C1 segment of cervical spinal cord (tissue), 14 donors: Measurements from ENCODE around the gene BRD4.

ENCODE experiments used
- DNase-seq, 14 donors: peaks; one replicate each; lab custom pipeline; 2025; lab: John Stamatoyannopoulos, UW

Gene BRD4

DNA sequence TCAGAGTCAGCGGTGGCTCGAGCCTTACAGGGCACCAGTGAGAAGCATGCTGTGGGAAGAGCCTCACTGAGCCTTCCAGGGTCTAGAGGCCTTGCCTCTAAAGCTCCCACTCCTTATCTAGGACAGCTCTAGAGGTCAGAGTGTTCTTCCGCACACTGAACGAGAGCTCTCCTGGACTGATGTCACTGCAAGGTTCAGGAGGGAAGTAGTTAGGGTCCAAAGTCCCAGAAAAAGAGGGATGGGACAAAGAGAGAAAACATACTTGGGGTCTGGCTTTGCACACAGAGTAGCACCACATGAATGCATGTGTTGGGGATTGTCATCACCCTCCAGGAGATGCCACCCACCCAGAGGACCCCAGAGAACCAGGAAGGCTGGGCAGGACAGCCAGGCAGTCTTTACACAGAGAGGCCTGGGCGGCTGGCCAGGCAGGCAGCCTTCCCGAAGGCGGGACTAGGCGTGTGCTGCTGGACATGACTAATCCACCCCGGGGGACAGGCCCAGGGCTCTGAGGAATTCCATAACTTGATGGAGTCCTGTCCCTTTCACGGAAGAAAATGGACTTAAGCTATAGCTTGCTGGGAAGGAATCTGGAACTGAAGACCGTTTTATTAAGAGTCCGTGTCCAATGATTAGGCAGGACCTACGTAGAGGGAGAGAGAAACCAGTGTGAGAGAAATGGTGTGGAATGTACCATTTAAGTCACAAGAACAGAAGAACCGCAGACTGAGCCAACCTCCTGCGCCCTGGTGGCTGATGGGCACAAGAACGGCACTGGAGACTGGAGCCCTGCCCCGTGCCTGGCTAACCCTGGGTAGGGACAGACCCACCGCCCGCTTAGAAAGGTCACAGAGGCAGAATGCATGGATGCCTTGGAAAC lies 83.5 kb downstream of the BRD4 start:
- peak in 6 of 14 donors; percentile 7 to 65 (median 32) for DNase-seq

DNA sequence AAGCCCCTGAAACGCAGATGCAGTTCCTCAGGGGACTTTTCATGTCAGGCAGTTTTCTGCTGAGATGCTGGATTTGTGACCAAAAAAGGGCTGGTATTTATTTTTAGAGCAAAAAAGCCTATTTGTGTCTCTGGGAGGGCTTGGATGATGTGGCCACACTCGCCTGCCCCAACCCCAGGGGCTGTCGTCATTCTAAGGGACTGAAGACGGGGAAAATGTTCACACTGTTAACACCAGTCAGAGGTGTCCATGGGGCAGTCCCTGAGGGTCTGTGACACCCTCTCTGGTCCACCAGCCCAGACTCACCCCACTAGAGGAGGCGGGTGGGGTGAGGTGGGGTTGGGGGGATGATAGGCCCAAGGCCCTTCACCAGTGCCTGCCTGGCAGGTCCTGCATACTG lies 84.2 kb downstream of the BRD4 start:
- peak in 1 of 14 donors; percentile 21 for DNase-seq

DNA sequence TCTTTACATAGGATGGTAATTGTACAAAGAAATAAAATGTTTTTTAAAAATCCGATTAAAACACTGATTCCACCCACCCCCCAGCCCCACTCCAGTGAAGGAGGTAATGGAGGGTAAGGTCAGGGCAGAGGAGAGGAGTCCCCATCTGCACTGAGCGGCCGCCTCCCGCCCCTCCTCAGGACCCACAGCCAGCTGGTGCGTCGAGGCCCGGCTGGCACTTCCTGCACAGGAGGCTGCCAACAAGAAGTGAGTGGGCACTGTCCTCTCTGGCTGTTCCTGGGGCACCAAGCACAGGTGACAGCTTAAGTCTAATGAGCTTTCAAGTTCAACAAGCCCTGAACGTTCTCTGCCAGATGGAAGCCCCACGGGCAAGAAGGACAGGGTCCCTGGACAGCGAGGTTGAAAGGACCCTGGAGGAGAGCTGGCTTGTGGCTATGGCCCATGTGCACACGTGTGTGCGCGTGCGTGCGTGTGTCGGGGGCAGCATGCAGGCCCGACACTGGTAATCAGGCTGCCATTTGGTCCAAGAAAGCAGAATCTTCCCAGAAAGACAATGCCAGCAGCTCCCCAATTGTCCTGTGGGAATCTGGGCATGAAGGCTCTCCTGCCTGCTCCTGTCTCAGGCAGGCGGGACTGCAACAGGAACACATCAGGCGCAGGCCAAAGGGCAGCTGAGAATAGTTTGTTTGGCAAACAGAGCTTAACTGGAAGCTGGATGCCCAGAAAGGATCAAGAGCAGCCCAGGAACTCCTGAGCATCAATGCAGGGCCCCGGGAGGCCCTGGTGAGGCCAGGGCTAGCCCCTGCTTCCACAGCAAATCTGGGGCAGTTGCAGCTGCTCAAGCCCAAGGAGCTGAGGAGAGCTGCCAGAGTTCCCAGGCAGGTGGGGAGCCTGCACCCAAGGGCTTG lies 85.0 kb downstream of the BRD4 start:
- peak in 2 of 14 donors; percentile 14 to 19 for DNase-seq

DNA sequence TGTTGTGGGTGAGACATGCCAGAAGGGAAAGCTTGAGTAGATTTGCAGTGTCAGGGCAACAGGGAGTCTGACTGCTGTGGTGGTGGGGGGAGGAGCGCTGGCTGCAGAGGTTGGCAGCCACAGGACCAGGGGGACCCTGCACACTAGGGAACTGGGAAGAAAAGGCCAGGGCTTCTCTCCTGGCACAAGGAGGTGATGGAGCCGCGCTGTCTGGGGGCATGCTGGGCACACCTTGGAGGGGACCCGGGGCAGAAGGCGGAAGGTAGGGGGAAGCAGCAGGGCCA lies 86.2 kb downstream of the BRD4 start:
- DNase-seq: no peak

DNA sequence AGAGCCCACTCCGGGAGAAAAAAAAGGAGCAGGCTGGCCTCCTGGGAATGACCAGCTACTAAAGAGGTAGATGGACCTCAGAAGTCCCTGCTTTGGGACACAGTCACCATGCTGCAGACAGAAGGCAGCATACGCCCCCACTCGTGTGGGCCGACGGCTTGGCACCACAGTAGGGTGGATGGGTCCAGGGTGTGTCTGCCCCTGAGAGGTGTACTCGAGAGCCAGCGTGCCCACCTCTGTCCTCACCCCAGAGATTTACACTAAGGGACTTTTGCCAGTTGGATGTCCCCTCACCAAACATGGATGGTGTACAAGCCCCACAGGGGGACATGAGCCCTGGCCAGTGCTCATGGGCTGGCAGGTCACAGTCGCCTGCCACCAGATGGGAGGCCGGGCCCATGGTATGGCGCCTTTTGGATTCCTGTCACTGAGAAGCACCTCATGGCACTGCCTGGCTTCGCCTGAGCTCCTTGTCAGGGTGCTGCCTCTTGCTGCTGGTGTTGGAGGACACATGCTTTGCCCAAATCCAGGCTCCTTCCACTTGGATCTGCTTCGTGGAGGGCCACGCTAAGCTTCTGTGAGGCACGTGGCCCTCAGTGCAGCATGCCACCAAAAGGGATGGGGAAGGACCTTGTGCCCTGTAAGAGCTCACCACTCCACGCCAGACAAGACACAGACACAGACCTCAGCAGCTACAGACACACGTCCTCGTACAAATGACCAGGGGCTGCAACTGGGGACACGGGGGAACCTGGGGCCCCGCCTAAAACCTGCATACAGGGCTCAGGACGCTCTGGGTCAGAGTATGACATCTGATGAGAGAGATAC lies 86.8 kb downstream of the BRD4 start:
- no peak for DNase-seq

DNA sequence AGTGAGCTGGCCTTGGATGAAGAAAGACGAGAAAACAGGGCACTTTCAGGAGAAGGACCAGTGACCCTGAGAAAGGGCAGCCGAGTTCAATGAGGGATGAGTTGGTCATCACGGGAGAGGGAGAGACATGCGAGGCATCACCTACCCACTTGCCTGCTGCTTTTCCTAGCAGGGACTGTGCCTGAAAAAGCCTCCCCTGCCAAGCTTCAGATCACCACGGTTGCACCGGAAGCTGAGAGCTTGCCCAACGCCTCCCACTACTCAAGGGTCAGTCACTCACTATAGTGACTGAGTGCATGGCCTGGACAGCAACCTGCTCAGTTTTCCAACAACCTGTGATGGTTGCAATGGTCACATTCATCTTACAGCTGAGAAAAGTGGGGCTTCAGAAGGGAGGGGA lies 87.5 kb downstream of the BRD4 start:
- DNase-seq: no peak

DNA sequence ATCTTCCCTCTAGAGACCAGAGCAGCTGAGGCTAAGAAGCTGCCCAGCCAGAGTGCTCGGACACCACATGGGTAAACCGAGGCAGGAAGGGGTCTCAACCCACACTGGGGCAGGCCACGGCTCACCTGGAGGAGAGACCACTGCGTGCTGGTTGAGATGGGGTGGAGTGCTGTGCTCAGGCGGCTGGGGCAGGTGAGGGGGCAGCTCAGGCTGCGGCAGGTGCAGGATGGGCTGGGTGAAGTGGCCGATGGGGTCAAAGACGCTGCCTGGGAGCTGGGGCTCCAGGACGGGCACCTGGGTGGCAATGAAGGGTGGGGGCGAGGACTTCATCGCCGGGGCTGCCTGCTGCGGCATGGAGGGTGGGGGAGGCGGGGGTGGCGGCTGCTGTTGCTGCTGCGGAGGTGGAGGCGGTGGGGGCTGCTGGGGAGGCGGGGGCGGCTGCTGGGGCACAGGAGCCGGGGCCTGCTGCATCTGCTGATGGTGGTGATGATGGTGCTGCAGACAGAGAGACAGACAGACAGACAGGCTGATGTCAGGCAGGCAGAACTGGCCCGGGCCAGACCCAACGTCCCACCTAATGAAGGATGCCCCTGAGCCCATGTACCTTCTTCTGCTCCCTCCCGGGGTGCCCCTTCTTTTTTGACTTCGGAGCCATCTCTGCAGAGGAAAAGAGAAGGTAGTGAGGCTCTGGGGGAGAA lies 88.1 kb downstream of the BRD4 start:
- DNase-seq: no peak

DNA sequence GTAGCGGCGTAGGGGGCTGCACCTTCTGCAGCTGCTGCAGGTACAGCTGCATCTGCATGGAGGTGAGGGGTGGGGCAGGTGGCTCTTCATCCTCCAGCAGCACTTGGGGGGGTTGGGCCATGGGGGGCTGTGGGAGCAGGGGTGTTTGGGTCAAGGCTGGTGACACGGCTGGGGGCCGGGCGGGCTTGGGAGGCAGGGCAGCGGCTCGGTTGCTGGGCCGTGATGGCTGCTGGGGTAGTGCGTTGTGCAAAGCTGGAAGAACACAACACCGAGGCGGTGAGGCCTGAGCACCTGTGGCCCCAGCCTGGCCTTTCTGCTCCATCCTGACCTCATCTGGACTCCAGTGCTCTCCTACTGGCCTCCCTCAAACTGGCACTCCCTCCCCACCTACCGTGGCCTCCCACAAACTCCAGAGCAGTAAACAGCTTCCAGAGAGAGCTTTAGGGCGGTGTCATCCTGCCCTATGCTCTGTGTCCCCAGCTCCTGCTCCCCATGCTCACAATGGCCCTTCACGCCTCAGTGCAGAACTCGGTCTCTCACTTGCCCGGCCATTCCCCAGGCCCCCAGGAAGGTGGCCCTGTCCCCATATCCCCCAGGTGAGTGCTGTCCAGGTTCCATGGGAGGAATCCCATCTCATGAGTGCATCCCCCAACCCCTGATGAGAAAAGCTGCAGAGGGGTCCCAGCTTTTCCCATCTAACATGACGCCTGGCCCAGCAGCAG lies 88.9 kb downstream of the BRD4 start:
- no peak for DNase-seq

DNA sequence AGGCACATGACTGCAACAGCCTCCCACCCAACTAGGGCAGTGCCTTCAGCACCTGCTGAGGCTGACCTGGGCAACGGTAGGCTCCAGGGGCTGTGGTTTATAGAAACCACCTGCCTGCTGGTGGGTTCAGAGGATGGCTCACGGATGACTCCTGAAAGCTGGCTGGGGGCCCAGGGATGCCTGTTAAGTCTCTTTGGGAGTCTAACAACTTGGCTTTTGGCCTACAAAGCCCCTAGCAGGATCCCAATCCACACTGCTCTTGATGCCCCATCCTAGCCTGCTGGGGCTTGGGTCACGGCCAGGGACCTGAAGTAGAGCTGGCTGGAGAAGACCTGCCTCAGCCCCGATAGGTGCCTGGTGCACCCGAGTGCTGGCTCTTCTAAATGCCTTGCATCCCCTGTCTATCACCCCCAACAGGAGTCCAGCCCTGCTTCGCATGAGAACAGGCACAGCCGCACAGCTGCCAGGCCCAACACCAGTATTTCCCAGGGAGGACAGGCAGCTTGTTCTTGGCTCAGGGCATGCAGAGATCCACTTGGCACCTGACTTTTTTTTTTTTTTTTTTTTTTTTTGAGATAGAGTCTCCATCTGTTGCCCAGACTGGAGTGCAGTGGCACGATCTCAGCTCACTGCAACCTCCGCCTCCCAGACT lies 91.0 kb downstream of the BRD4 start:
- DNase-seq: peak in 1 of 14 donors; percentile 16

DNA sequence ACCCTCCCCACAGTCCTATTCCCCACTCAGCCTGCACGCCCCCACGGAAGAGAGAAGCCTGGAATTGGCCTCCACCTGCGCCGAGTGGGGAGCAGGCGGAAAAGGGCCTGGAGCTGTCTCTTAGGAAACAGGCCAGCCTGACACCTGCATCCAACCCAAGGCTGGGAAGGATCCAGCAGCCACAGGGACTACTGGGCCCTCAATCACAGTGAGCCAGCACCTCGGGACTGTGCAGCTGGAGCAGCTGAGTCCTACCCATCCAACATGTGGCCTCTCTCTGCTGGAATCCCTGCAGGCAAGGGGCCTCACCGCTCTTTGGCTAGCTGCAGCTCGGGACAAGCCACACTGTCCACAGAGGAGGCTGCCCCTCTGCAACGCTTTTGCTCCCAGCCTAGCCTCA lies 91.8 kb downstream of the BRD4 start:
- no peak for DNase-seq

DNA sequence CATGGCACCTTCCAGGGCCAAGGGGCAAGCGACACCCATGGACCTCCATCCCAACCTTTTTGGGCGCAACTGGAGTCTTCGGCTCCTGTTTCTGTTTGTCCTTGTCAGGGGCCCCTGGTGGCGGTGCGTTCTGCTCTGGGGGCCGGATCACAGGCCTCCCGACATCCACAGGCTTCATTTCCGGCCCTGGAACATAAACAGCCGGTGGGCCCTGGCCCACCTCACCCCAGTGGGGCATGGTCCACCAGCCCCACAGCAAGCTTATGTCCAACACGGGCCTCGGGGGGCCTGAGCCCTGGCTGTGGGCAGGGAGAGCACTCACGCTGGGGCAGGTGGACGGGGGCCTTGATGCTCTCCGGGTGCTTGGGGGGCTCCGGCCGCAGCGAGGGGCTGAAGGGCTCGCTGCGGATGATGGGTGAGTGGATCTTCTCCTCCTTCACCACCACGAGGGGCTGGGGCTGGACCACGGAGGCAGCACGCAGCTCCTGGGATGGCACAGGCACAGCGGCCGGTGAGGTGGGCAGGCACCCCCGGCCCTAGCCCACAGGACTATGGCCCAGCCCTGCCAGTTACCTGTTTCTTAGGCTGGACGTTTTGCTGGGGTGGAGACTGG lies 92.9 kb downstream of the BRD4 start:
- DNase-seq: no peak

DNA sequence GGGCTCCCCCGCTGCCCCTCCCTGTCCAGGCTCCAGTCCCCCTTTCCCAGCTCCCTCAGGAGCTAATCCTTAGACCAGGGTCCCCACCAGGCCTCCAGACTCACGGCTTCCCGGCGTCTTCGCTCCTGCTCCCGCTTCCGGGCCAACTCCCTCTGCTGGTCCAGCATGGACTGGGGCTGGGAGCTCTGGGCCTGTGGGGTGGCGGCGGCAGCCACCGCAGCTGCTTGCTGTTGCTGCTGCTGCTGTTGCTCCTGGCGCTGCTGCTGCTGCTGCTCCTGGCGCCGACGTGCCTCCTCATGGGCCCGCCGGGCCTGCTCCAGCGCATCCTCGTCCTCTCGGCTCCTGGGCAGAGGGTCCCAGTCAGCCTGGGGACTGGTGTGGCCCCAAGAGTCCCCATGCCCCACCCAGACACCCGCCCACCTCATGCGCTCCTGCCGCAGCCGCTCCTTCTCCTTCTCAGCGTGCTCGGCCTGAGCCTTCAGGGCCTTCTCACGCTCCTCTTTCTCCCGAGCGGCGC lies 93.6 kb downstream of the BRD4 start:
- no peak for DNase-seq

DNA sequence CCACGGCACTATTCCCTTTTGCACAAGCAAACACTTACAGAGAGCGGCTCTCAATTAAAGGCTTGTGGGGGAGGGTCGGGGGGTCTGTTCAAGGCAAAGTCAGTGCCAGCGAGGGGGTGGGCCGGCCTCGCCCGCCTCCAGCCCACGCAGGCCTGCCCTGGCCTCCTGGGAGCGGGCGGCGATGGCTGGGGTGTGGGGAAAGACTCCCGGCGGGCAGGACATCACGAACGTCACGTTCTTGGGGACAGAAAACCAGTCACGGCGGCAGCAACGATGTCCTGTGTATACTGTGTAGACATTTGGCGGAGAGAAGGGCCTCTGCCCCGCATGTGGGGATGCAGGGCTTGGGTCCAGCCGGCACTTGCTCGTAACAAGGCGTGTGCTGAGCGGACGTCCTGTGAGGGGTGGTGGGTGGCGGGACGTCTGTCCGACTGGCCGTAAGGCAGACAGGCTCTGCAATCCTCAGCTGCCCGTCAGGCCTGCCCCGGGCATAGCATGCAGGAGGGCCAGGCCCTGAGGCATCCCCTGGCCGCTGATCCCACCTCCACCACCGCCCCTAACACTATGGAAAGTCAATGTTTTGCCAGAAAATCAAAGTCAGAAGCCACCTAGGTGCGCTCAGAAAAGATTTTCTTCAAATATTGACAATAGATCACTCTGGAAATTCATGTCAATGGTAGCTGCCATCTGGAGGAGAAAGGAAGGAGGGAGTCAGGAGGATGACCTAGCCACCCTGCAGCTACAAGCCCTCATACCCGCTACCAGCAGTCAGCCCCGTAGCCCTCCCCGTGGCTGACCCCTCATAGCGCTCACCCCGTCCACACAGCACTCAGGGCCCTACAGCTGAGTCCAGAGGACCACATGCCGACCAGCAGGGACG lies 94.3 kb downstream of the BRD4 start:
- DNase-seq: no peak

DNA sequence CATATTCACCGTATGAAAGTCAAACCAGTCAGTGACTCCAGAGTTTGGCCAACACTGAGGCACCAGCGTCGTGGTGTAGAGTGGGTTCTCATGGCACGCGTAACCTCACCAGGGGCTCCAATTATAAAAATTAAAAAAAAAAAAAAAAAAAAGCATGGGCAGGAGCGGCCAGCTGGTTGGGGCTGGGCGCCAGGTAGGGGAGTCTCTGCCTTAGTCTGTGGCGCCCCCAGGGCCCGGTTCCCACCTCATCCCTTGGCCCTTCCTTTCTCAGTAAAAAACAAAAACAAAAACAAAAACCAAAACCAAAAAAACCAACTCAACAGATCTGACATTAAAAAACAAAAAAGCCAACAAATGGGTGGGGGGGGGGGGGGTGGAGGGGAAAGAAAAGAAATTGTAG lies 95.5 kb downstream of the BRD4 start:
- DNase-seq: no peak

DNA sequence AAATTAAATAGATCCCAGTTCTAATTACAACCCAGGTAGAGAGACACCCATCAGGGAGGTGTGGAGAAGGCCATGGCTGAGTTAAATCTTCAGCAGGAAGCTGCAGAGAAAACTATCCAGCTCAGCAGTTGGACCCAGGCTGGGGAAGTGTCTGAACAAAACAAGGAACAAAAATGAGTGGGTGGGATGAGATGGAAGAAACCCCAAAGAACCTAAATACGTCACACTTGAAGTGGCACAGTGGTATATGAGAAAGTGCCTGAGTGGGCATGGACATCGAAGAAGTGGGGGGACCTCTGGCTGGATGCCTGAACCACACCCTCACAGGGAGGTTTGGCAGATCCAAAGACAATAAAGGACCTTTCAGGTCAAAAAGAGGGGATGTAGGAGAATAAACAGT lies 96.6 kb downstream of the BRD4 start:
- no peak for DNase-seq

DNA sequence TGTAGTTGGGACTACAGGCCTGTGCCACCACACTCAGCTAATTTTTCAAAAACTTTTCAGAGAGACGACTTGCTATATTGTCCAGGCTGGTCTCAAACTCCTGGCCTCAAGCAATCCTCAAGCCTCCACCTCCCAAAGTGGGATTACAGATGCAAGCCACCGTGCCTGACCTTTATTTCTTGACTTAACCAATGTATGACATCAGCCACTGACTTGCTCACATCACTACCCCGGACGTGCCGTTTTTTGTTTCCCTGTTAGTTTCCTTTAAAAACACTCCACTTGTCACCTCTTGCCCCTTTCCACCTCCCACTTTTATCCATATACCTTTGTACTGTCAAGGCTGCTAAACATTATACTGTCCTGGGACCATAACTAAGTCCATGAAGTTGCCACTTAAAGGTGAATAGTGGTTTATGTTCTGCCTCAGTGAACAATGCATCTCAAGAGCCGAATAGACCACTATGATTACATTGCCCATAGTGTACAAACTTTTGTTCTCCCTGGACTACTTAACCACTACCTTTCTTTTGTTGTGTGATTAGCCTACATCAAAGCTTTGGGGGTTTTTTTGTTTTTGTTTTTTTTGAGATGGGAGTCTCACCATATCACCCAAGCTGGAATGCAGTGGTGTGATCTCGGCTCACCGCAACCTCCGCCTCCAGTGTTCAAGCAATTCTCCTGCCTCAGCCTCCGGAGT lies 97.8 kb downstream of the BRD4 start:
- DNase-seq: no peak

DNA sequence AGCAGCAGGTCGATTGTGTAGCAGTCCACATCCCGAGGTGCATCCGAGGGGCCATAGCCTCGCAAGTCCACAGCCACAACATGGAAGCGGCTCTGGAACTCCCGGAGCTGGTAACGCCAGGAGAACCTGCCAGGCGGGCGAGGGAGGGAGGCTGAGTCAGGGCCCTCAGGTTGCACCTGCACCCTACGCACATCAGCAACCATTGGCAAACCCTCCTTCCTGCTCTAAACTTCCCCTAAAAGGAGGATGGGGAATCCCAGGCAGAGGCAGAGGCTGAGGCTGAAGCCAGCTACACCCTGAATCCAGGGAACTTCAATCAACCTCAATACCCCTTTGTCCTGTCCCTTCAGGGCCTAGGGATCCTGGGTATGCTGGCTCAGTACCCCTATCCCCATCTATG lies 101.1 kb downstream of the BRD4 start:
- no peak for DNase-seq

DNA sequence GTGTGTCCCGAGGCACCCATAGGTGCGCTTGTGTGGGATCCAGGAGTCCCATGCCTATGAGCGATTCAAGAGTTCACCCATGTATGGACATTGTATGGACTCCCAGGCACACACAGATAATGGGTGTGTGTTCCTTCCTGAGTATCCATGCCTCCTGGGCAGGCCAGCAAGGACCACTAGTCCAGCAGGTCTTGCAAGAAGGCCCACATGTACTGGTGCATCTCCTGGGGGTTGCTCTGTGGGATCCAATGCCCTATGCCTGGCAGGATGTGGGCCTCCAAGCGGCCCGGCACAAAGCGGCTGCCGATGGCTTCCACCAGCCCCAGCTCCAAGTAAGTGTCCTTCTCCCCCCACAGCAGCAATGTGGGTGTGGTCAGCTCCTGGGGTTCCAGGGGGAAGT lies 105.1 kb downstream of the BRD4 start:
- DNase-seq: no peak
